Panc1 (cell line): Measurements from ENCODE around the gene CDH13. TPM values are rescaled to one million over a fixed set of nuclear protein-coding genes. Genes with fewer than 3 reads are reported as not detected.

Source experiments
- ATAC-seq: fragments of 200-7000 bp; cut with Tn5 transposase; 2 replicates; pipeline ENCODE4 v1.9.1; 2020; ENCODE audit warnings: mild to moderate bottlenecking, moderate library complexity
- BruUV-seq: library from RNA; stranded (reverse); fragments of 400-500 nt; replicated peaks from 2 replicates; lab custom pipeline; 2021; lab: Mats Ljungman, UMichigan
- CTCF ChIA-PET: fragments of 300-600 bp; sonication (Branson Sonifier 250); formaldehyde crosslinking; loops from one replicate; lab custom pipeline; 2022; ENCODE audit warnings: antibody characterized with exemption; lab: Charles Lee
- POLR2A ChIA-PET: fragments of 300-600 bp; sonication (Branson Sonifier 250); formaldehyde crosslinking; loops from one replicate; lab custom pipeline; 2022; ENCODE audit warnings: antibody characterized with exemption; lab: Charles Lee
- DNase-seq: peaks from one replicate; pipeline ENCODE4 v3.0.0-alpha.2; 2010; ENCODE audit warnings: low read depth, low spot score
- H3K27ac ChIP-seq: 2 replicates; pipeline ENCODE4 v1.5.1; 2011; ENCODE audit warnings: mild to moderate bottlenecking, low read length, inconsistent platforms
- H3K27me3 ChIP-seq: fragments of 200-500 bp; sonication (Bioruptor generic); 2 replicates; pipeline ENCODE4 v1.6.0; 2014; ENCODE audit warnings: low read length, inconsistent platforms; ENCODE audit not compliant: control insufficient read depth, insufficient read depth
- H3K36me3 ChIP-seq: fragments of 200-500 bp; sonication (Bioruptor generic); 2 replicates; pipeline ENCODE4 v1.5.1; 2014; ENCODE audit warnings: inconsistent platforms, mild to moderate bottlenecking, low read length, moderate library complexity; ENCODE audit not compliant: control insufficient read depth, insufficient read depth
- H3K4me1 ChIP-seq: 2 replicates; pipeline ENCODE4 v1.5.1; 2011; ENCODE audit warnings: inconsistent platforms, mild to moderate bottlenecking, low read length, moderate library complexity; ENCODE audit not compliant: control insufficient read depth, insufficient read depth
- H3K4me3 ChIP-seq, 2 experiments: 2 replicates each; pipeline ENCODE4 v1.5.1; 2011 to 2012; ENCODE audit warnings: low read depth in 2 of 2, low read length in 2 of 2, mild to moderate bottlenecking in 2 of 2, inconsistent platforms in 1 of 2, moderate library complexity in 1 of 2
- H3K9me3 ChIP-seq: fragments of 200-500 bp; sonication (Bioruptor generic); 2 replicates; pipeline ENCODE4 v1.5.1; 2014; ENCODE audit warnings: low read depth, mild to moderate bottlenecking, inconsistent platforms, low read length, moderate library complexity; ENCODE audit not compliant: control insufficient read depth, insufficient read depth
- POLR2AphosphoS5 ChIP-seq: IDR thresholded peaks from 2 replicates; pipeline ENCODE4 v1.6.1; 2012; ENCODE audit warnings: mild to moderate bottlenecking, low read depth, low read length, moderate library complexity
- SIN3A ChIP-seq: IDR thresholded peaks from 2 replicates; pipeline ENCODE4 v1.6.1; 2012; ENCODE audit warnings: low read depth, mild to moderate bottlenecking, low read length, moderate library complexity, borderline replicate concordance; ENCODE audit not compliant: insufficient read depth
- TCF7L2 ChIP-seq: IDR thresholded peaks from 2 replicates; pipeline ENCODE4 v1.6.1; 2011; ENCODE audit warnings: mild to moderate bottlenecking, low read depth, low read length, inconsistent platforms
- in situ Hi-C: cut with HindIII; loops from 2 replicates; pipeline ENCODE4 v1.10.0; 2016; ENCODE audit warnings: low sequenced_read_pairs, low pct_unique_long_range_greater_than_20kb
- intact Hi-C: fragments of 100-400 bp; cut with micrococcal nuclease; formaldehyde crosslinking; loops from one replicate; pipeline ENCODE4 v1.10.0; 2022; ENCODE audit not compliant: unreplicated experiment
- total RNA-seq: library from RNA; stranded (reverse); gene quantifications from one replicate; pipeline ENCODE4 v1.2.1, GENCODE V29; 2021; ENCODE audit not compliant: unreplicated experiment
- TF ChIP-seq, protein P1 (sequence below): fragments of 450-650 bp; IDR thresholded peaks from 2 replicates; pipeline ENCODE4 v1.5.1; 2017; ENCODE audit warnings: mild to moderate bottlenecking
- TF ChIP-seq, protein P2 (sequence below), 2 experiments: IDR thresholded peaks; 2 replicates each; pipeline ENCODE4 v1.6.1; 2011 to 2012; ENCODE audit warnings: low read depth in 2 of 2, control low read depth in 1 of 2, low read length in 1 of 2, mild to moderate bottlenecking in 1 of 2, moderate library complexity in 1 of 2; ENCODE audit not compliant: insufficient read depth in 1 of 2

The CDH13 gene
- total RNA-seq, 1 experiment from 2014 or later: not detected

DNA sequence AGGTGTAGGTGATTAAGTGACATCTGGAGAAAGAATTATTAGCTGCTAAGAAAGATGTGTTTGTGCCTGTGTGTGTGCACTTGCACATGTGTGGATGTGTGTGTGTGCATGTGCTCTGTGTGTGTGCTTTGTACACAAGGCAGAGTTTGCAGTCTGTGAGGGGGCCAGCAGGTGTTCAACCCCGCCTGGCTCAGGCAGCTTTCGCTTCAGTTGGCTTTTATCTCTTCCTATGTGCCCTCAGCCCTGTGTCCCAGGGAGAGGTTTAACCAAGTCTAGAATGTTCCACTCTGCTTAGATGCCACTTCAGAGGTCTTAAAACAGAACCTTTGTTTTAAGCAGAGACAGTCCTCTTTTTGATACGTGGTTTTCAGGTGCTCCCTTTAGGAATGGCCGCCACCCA lies 58.8 kb downstream of the CDH13 start:
- Histone ChIP-seq H3K27ac (no peak overlapping the region), H3K27me3 (no peaks in the 10 kb centered on the region), H3K9me3 (no peaks in the 10 kb centered on the region), H3K36me3 (no peaks in the 10 kb centered on the region), H3K4me3 (no peak overlapping the region), H3K4me1 (no peaks in the 10 kb centered on the region)
- no TSS peak for BruUV-seq
- intact Hi-C loops (no loop called here), in situ Hi-C loops (no loop called here)
- ATAC-seq (no peak), DNase-seq (no peak)
- ChIA-PET POLR2A (no interaction called here), CTCF (no interaction called here)
- TF ChIP-seq, protein P1, sequence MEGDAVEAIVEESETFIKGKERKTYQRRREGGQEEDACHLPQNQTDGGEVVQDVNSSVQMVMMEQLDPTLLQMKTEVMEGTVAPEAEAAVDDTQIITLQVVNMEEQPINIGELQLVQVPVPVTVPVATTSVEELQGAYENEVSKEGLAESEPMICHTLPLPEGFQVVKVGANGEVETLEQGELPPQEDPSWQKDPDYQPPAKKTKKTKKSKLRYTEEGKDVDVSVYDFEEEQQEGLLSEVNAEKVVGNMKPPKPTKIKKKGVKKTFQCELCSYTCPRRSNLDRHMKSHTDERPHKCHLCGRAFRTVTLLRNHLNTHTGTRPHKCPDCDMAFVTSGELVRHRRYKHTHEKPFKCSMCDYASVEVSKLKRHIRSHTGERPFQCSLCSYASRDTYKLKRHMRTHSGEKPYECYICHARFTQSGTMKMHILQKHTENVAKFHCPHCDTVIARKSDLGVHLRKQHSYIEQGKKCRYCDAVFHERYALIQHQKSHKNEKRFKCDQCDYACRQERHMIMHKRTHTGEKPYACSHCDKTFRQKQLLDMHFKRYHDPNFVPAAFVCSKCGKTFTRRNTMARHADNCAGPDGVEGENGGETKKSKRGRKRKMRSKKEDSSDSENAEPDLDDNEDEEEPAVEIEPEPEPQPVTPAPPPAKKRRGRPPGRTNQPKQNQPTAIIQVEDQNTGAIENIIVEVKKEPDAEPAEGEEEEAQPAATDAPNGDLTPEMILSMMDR: no peak
- TF ChIP-seq SIN3A (no peak), POLR2AphosphoS5 (no peak), TCF7L2 (no peak)
- TF ChIP-seq, protein P2, sequence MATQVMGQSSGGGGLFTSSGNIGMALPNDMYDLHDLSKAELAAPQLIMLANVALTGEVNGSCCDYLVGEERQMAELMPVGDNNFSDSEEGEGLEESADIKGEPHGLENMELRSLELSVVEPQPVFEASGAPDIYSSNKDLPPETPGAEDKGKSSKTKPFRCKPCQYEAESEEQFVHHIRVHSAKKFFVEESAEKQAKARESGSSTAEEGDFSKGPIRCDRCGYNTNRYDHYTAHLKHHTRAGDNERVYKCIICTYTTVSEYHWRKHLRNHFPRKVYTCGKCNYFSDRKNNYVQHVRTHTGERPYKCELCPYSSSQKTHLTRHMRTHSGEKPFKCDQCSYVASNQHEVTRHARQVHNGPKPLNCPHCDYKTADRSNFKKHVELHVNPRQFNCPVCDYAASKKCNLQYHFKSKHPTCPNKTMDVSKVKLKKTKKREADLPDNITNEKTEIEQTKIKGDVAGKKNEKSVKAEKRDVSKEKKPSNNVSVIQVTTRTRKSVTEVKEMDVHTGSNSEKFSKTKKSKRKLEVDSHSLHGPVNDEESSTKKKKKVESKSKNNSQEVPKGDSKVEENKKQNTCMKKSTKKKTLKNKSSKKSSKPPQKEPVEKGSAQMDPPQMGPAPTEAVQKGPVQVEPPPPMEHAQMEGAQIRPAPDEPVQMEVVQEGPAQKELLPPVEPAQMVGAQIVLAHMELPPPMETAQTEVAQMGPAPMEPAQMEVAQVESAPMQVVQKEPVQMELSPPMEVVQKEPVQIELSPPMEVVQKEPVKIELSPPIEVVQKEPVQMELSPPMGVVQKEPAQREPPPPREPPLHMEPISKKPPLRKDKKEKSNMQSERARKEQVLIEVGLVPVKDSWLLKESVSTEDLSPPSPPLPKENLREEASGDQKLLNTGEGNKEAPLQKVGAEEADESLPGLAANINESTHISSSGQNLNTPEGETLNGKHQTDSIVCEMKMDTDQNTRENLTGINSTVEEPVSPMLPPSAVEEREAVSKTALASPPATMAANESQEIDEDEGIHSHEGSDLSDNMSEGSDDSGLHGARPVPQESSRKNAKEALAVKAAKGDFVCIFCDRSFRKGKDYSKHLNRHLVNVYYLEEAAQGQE (IDR thresholded peaks at IDR 0.05; ENCODE audit: insufficient read depth in 1 of 2, low read depth in 2 of 2, low read length in 1 of 2): no peak

DNA sequence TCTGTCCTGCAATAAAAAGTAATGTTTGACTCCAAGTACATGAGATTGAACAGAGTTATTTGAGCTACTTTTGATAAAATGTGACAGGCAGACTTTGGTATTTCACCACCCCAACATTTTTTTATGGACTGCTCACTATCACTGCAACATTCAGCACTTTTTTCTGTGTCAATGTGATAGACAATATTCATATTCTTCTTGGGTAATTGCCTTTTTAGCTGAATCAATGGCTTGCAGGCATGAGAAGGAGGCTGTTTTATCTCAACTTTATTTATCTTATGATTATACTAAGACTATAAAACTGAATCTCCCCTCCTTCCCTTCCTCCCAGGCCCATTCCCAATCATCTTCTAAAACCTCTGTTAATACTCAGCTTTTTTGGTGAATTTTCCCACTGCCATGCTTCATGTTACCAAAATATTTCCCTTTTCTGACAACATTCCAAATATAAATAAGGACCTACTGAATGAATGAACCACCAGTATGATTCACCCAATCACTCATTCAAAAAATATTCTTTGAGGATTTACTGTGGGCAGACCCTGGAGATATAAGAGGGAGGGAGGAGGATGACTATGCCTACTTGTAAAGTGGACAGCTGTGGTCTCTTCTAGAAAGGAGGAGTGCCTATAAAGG lies 67.6 kb downstream of the CDH13 start:
- Histone ChIP-seq H3K36me3 (no peaks in the 10 kb centered on the region), H3K4me1 (no peaks in the 10 kb centered on the region), H3K27ac (no peak overlapping the region), H3K4me3 (no peak overlapping the region), H3K27me3 (no peaks in the 10 kb centered on the region), H3K9me3 (no peaks in the 10 kb centered on the region)
- CTCF ChIA-PET: no interaction called here
- ATAC-seq (no peak), DNase-seq (no peak)
- intact Hi-C loops (no loop called here), in situ Hi-C loops (no loop called here)
- TF ChIP-seq POLR2AphosphoS5 (no peak), TCF7L2 (no peak), SIN3A (no peak)
- TF ChIP-seq, protein P1: no peak
- TF ChIP-seq, protein P2 (IDR thresholded peaks at IDR 0.05; ENCODE audit: insufficient read depth in 1 of 2, low read depth in 2 of 2, low read length in 1 of 2): no peak
- POLR2A ChIA-PET: no interaction called here
- no TSS peak for BruUV-seq
